Common myeloid progenitor, CD34-positive (primary cell): ENCODE measurements around the gene MICOS13.

ENCODE experiments used
- CTCF ChIA-PET: fragments of 350-600 bp; sonication (Branson Sonifier 250); formaldehyde crosslinking; loops from one replicate; lab custom pipeline; 2021; ENCODE audit warnings: antibody characterized with exemption; lab: Charles Lee
- POLR2A ChIA-PET: fragments of 350-600 bp; sonication (Branson Sonifier 250); formaldehyde crosslinking; loops from one replicate; lab custom pipeline; 2021; ENCODE audit warnings: antibody characterized with exemption; lab: Charles Lee
- DNase-seq, 3 donors: peaks; one replicate each; pipeline versions ENCODE4 v3.0.0 to v3.0.0-alpha.2; 2013
- H3K27ac ChIP-seq, 2 experiments: 1 replicate in 1 of 2; 2 replicates in 1 of 2; pipeline ENCODE4 v1.7.0; 2013; ENCODE audit warnings: inconsistent platforms in 2 of 2, low read length in 2 of 2, mild to moderate bottlenecking in 2 of 2, low read depth in 1 of 2, moderate library complexity in 1 of 2; ENCODE audit not compliant: severe bottlenecking in 2 of 2, insufficient read depth in 1 of 2, poor library complexity in 1 of 2
- H3K27me3 ChIP-seq, 5 experiments: replicated peaks in 2 of 5; 1 replicate in 3 of 5; 2 replicates in 2 of 5; pipeline versions ENCODE4 v1.6.1 to v1.7.0; 2013; ENCODE audit warnings: low read length in 4 of 5, mild to moderate bottlenecking in 2 of 5, moderate library complexity in 2 of 5, inconsistent platforms in 1 of 5; ENCODE audit not compliant: insufficient read depth in 5 of 5, control insufficient read depth in 4 of 5
- H3K36me3 ChIP-seq, 4 experiments: 1 replicate in 2 of 4; 2 replicates in 2 of 4; pipeline versions ENCODE4 v1.6.1 to v1.7.0; 2013; ENCODE audit warnings: low read length in 3 of 4, control low read depth in 1 of 4, mild to moderate bottlenecking in 1 of 4; ENCODE audit not compliant: control insufficient read depth in 4 of 4, insufficient read depth in 4 of 4
- H3K4me1 ChIP-seq, 4 experiments: 1 replicate in 3 of 4; 2 replicates in 1 of 4; pipeline versions ENCODE4 v1.6.1 to v1.7.1; 2013; ENCODE audit warnings: low read length in 3 of 4, mild to moderate bottlenecking in 3 of 4, control low read depth in 1 of 4, inconsistent platforms in 1 of 4, moderate library complexity in 1 of 4; ENCODE audit not compliant: control insufficient read depth in 4 of 4, insufficient read depth in 4 of 4; ENCODE audit errors: control extremely low read depth in 1 of 4
- H3K4me3 ChIP-seq, 7 experiments: 1 replicate in 4 of 7; 2 replicates in 3 of 7; pipeline versions ENCODE4 v1.5.1 to v1.7.0; 2013; ENCODE audit warnings: mild to moderate bottlenecking in 7 of 7, low read length in 6 of 7, moderate library complexity in 6 of 7, inconsistent platforms in 2 of 7, low read depth in 2 of 7, control low read depth in 1 of 7; ENCODE audit not compliant: insufficient read depth in 4 of 7, control insufficient read depth in 1 of 7; ENCODE audit errors: extremely low read depth in 1 of 7
- H3K9me3 ChIP-seq, 5 experiments: 1 replicate in 4 of 5; 2 replicates in 1 of 5; pipeline versions ENCODE4 v1.6.1 to v1.7.1; 2013; ENCODE audit warnings: low read length in 4 of 5, mild to moderate bottlenecking in 2 of 5, inconsistent platforms in 1 of 5, low read depth in 1 of 5, moderate library complexity in 1 of 5; ENCODE audit not compliant: control insufficient read depth in 4 of 5, insufficient read depth in 2 of 5; ENCODE audit errors: control extremely low read depth in 1 of 5
- WGBS: methylation state at CpG from one replicate; pipeline ENCODE4 v1.1.5; 2013; ENCODE audit not compliant: insufficient coverage; 5-methylcytosine and 5-hydroxymethylcytosine counted together

Gene MICOS13

DNA sequence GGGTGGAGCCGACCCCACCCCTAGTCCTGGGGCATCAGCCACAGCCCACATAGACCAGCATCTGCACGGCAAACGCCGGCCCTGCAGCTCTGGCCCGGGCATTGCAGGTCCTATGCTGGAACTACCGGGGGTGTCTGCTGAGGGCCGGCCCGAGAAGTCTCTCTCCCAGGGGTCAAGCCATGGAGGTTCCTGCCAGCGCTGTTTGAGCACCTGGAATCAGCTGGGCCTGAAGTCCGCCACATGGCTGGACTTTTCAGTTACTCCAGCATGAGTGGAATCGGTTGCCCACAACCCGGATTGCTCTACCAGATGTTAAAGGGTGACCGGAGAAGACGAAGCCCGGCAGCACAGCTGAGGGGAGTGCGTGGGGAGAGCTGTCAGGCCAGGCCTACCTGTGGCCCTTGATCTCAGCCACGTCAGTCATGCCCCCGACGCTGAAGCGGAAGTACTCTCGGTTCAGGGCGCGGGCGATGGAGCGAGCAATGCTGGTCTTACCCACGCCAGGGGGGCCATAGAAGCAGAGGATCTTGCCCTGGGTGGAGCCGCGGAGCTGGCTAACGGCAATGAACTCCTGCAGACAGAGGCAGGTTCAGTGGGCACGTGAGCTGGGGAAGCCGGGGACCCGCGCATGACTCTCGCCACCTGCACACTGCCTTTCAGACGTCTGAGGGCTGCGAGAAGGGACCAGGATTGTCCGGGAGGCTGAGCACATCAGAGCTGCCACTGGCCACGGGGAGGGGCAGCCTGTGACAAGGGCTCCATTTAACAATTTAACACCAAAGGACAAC lies 18.5 kb upstream of the MICOS13 start:
- H3K36me3 ChIP-seq = peaks cover 2 to 75% (median 55%) of the 10 kb centered on the region in 4 experiments
- POLR2A ChIA-PET = interaction anchor here (0.6 kb wide), 1 partner anchor 11 kb away, joined by 5 read pairs; no protein-coding TSS in a partner anchor
- H3K27ac ChIP-seq = no peak overlapping the region
- no peak overlapping the region for H3K4me3 ChIP-seq
- WGBS = 94% methylated on average over 35 of the region's 38 CpGs
- CTCF ChIA-PET = interaction anchor here (1.2 kb wide), 1 partner anchor 9 kb away, joined by 6 read pairs; the partner anchor contains the start of gene RPL36
- no peaks in the 10 kb centered on the region for H3K4me1 ChIP-seq
- no peaks in the 10 kb centered on the region for H3K27me3 ChIP-seq
- no peak for DNase-seq
- peaks cover 0 to 3% (median 0%) of the 10 kb centered on the region in 5 experiments for H3K9me3 ChIP-seq

DNA sequence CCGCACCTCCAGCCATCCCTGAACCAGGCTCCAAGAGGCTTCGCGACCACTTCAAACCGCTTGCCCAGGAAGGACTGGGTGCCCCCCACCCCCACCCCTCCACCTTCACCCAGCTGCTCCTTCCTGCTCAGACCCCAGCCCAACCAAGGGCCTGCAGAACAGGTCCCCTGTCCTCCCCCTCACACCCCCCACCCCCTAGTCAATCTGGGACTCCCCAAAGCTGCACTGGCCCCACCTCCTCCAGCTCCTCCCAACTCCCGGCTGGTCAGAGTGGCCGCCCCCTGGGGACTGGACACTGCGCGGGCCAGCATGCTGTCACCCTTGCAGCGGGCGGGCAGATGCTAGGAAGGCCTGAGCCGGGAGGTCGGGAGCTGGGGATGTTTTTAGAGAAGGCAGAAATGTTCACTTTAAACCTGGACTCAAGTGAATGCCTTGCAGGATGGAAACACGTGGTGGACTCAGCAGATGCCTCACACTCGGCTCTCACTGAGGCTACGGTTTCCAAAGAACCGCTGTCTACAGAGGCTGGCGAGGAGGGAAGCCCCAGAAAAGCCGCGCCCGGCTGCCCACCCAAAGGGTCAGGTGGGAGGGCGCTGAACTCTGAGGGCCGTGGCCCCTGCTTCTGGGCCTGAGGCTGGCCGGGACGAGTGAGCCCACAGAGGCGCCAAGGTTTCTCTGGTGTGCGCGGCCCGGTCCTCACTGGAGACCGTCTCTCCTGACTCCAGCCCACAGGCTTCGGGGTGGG lies 17.7 kb upstream of the MICOS13 start:
- Histone ChIP-seq H3K4me1 (no peaks in the 10 kb centered on the region), H3K27ac (no peak overlapping the region), H3K9me3 (peaks cover 0 to 3% (median 0%) of the 10 kb centered on the region in 5 experiments), H3K27me3 (no peaks in the 10 kb centered on the region), H3K4me3 (no peak overlapping the region), H3K36me3 (peaks cover 0 to 75% (median 56%) of the 10 kb centered on the region in 4 experiments)
- ChIA-PET POLR2A (interaction anchor here (0.6 kb wide), 1 partner anchor 12 kb away, joined by 5 read pairs; no protein-coding TSS in a partner anchor), CTCF (interaction anchor here (1.2 kb wide), 1 partner anchor 9 kb away, joined by 6 read pairs; the partner anchor contains the start of gene RPL36)
- 94% methylated on average over 23 of the region's 30 CpGs for WGBS
- DNase-seq = no peak

DNA sequence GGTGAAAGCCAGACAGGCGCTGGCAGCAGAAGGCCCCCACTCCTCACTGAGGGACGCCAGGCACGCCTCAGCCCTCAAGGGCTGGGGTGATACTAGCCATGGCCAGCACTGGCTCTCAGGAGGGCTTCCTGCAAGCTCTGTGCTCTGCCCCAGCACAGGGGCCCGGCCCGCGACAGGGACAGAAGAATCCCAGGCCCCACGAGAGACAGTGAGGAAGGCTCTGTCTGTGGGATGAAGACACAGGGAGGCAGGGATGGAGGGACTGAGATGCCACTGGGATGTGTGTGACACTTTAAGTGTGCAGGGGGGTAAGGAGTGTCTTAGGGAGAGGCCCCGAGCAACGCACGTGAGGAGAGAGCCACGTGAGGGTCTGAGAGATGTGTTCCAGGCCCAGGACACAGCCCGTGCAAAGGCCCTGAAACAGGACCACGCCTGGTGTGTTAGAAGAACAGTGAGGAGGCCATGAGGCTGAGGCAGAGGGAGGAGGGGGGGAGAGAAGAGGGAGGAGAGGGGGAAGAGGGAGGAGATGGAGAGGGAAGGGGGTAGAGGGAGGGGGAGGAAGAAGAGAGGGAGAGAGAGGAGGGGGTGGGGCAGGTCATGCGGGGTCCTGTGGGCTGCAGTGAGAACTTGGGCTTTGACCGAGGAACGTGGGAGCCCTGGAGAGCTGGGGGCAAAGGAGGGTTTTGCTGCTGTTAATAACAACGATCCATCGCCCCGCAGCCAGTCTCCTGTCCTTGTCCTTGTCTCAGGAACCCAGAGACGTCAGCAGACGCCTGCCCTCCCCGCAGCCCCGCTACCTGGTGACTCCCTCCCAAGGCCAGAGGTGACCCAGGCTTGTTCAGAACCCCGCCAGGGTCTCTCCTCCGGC lies 16.9 kb upstream of the MICOS13 start:
- POLR2A ChIA-PET = interaction anchor here (0.6 to 1.5 kb wide), 2 partner anchors 15 to 16 kb away, joined by 3 read pairs; no protein-coding TSS in a partner anchor
- 90% methylated on average over 21 of the region's 25 CpGs for WGBS
- no peaks in the 10 kb centered on the region for H3K27me3 ChIP-seq

GRCh38 chr19:5696196-5697021 lies 16.1 kb upstream of the MICOS13 start:
- Histone ChIP-seq H3K4me3 (no peak overlapping the region), H3K27me3 (no peaks in the 10 kb centered on the region), H3K27ac (no peak overlapping the region), H3K9me3 (peaks cover 0 to 3% (median 0%) of the 10 kb centered on the region in 5 experiments), H3K36me3 (peaks cover 0 to 90% (median 67%) of the 10 kb centered on the region in 4 experiments), H3K4me1 (peaks cover 0 to 9% (median 8%) of the 10 kb centered on the region in 4 experiments)
- no peak for DNase-seq
- 96% methylated on average over 35 of the region's 42 CpGs for WGBS
- ChIA-PET CTCF (no interaction called here), POLR2A (interaction anchor here (1.5 kb wide), 1 partner anchor 15 kb away, joined by 3 read pairs; no protein-coding TSS in a partner anchor)

More for the DNA sequence above, 16.9 kb upstream of the MICOS13 start:
- CTCF ChIA-PET = no interaction called here
- Histone ChIP-seq H3K4me3 (no peak overlapping the region), H3K36me3 (peaks cover 0 to 82% (median 62%) of the 10 kb centered on the region in 4 experiments), H3K9me3 (peaks cover 0 to 3% (median 0%) of the 10 kb centered on the region in 5 experiments), H3K4me1 (peaks cover 0 to under 1% (median under 1%) of the 10 kb centered on the region in 4 experiments), H3K27ac (no peak overlapping the region)
- DNase-seq = no peak

- DNase-seq = no peak
- 96% methylated on average over 26 of the region's 28 CpGs for WGBS
Observed at GRCh38 chr19:5695649-5696195, 15.4 kb upstream of the MICOS13 start.

More at GRCh38 chr19:5695649-5696195, 15.4 kb upstream of the MICOS13 start:
- POLR2A ChIA-PET = interaction anchor here (1.5 kb wide), 1 partner anchor 16 kb away, joined by 3 read pairs; no protein-coding TSS in a partner anchor
- peaks cover 0 to 16% (median 14%) of the 10 kb centered on the region in 4 experiments for H3K4me1 ChIP-seq
- no peaks in the 10 kb centered on the region for H3K9me3 ChIP-seq
- H3K27me3 ChIP-seq = no peaks in the 10 kb centered on the region
- H3K4me3 ChIP-seq = no peak overlapping the region
- H3K36me3 ChIP-seq = peaks cover 0 to 92% (median 63%) of the 10 kb centered on the region in 4 experiments
- H3K27ac ChIP-seq = no peak overlapping the region
- CTCF ChIA-PET = no interaction called here
